Natural killer cell (primary cell): ENCODE results near the gene SERBP1. TPM values are rescaled to one million over a fixed set of nuclear protein-coding genes. Genes with fewer than 3 reads are reported as not detected.

Experiments used
- ATAC-seq, 3 donors: fragments of 150-1000 bp in 2 of 3; fragments of 200-7000 bp in 1 of 3; cut with Tn5 transposase; 1 replicate in 1 of 3; 2 replicates in 2 of 3; pipeline ENCODE4 v1.10.0; 2021; ENCODE audit warnings: mild to moderate bottlenecking in 2 of 3, moderate library complexity in 2 of 3
- DNase-seq, 2 donors: peaks; one replicate each; pipeline versions ENCODE4 v3.0.0 to v3.0.0-alpha.2; 2013 to 2021; ENCODE audit warnings: mixed read lengths in 1 of 2
- H3K27ac ChIP-seq: one replicate; pipeline ENCODE4 v1.5.1; 2013; ENCODE audit warnings: mild to moderate bottlenecking, low read length
- H3K27me3 ChIP-seq: one replicate; pipeline ENCODE4 v1.6.1; 2013; ENCODE audit warnings: low read length; ENCODE audit not compliant: control insufficient read depth, insufficient read depth
- H3K36me3 ChIP-seq: one replicate; pipeline ENCODE4 v1.6.1; 2013; ENCODE audit warnings: low read length; ENCODE audit not compliant: control insufficient read depth, insufficient read depth
- H3K4me1 ChIP-seq: one replicate; pipeline ENCODE4 v1.6.1; 2013; ENCODE audit warnings: low read length; ENCODE audit not compliant: control insufficient read depth, insufficient read depth
- H3K4me3 ChIP-seq: one replicate; pipeline ENCODE4 v1.5.1; 2013; ENCODE audit warnings: low read length
- H3K9me3 ChIP-seq: one replicate; pipeline ENCODE4 v1.6.1; 2013; ENCODE audit warnings: low read length; ENCODE audit not compliant: control insufficient read depth, insufficient read depth
- H3K27ac Mint-ChIP-seq, 2 donors: one replicate each; pipeline ENCODE4 v1.8.0; 2022; ENCODE audit warnings: mild to moderate bottlenecking in 2 of 2, mixed read lengths in 2 of 2, moderate library complexity in 1 of 2
- H3K27me3 Mint-ChIP-seq, 2 donors: one replicate each; pipeline ENCODE4 v1.8.0; 2022; ENCODE audit warnings: low read depth in 2 of 2, mixed read lengths in 2 of 2
- H3K36me3 Mint-ChIP-seq: one replicate; pipeline ENCODE4 v1.8.0; 2022; ENCODE audit warnings: mixed read lengths
- H3K4me1 Mint-ChIP-seq, 2 donors: one replicate each; pipeline ENCODE4 v1.8.0; 2022; ENCODE audit warnings: mixed read lengths in 2 of 2
- H3K4me3 Mint-ChIP-seq: one replicate; pipeline ENCODE4 v1.8.0; 2022; ENCODE audit warnings: mild to moderate bottlenecking, moderate library complexity, mixed read lengths
- H3K9me3 Mint-ChIP-seq, 2 donors: one replicate each; pipeline ENCODE4 v1.8.0; 2022; ENCODE audit warnings: mixed read lengths in 2 of 2
- CTCF ChIP-seq: fragments of 200-600 bp; IDR thresholded peaks from one replicate; pipeline ENCODE4 v1.8.0; 2022; ENCODE audit warnings: antibody characterized with exemption
- WGBS: methylation state at CpG from one replicate; pipeline ENCODE4 v1.1.7; 2013; ENCODE audit warnings: missing lambda C conversion rate; ENCODE audit not compliant: insufficient coverage; 5-methylcytosine and 5-hydroxymethylcytosine counted together
- intact Hi-C: fragments of 100-400 bp; cut with micrococcal nuclease; formaldehyde crosslinking; loops from one replicate; pipeline ENCODE4 v1.14.2; 2022
- total RNA-seq, 4 donors: library from RNA; stranded (reverse); fragments of 120-200 nt in 1 of 4; gene quantifications; one replicate each; pipeline versions ENCODE4 v1.2.3 to v1.2.4, GENCODE V29; 2013 to 2022

The SERBP1 gene
- total RNA-seq, 3 donors from 2014 or later (not counting 1 experiment from before 2014, with no cell fraction given), result 137 to 183 (median 149) TPM

GRCh38 chr1:67368046-67368514, 62.1 kb downstream of the SERBP1 start:
- H3K36me3 ChIP-seq, result peaks cover 19% of the 10 kb centered on the region
- H3K9me3 Mint-ChIP-seq, result no peaks in the 10 kb centered on the region
- intact Hi-C loops, result no loop called here
- H3K4me3 ChIP-seq, result no peak overlapping the region
- DNase-seq (no peak), ATAC-seq (no peak)
- H3K27ac Mint-ChIP-seq, result no peak overlapping the region
- no CpG with 5 or more reads among the region's 1 CpG for WGBS
- no peak overlapping the region for H3K4me3 Mint-ChIP-seq
- H3K27me3 ChIP-seq, result no peaks in the 10 kb centered on the region
- H3K4me1 Mint-ChIP-seq, result no peaks in the 10 kb centered on the region
- no peaks in the 10 kb centered on the region for H3K9me3 ChIP-seq
- no peak for TF ChIP-seq CTCF
- no peaks in the 10 kb centered on the region for H3K27me3 Mint-ChIP-seq
- H3K36me3 Mint-ChIP-seq, result no peaks in the 10 kb centered on the region
- H3K4me1 ChIP-seq, result no peaks in the 10 kb centered on the region
- H3K27ac ChIP-seq, result no peak overlapping the region

- no peak overlapping the region for H3K27ac Mint-ChIP-seq
- no peaks in the 10 kb centered on the region for H3K36me3 Mint-ChIP-seq
- WGBS, result 90% methylated on average over 7 of the region's 8 CpGs
- TF ChIP-seq CTCF, result no peak
- Histone ChIP-seq H3K4me1 (no peaks in the 10 kb centered on the region), H3K36me3 (peaks cover 16% of the 10 kb centered on the region), H3K27ac (no peak overlapping the region), H3K27me3 (no peaks in the 10 kb centered on the region), H3K9me3 (no peaks in the 10 kb centered on the region), H3K4me3 (no peak overlapping the region)
- no peaks in the 10 kb centered on the region for H3K9me3 Mint-ChIP-seq
- no peaks in the 10 kb centered on the region for H3K27me3 Mint-ChIP-seq
- intact Hi-C loops, result no loop called here
- H3K4me1 Mint-ChIP-seq, result no peaks in the 10 kb centered on the region
- ATAC-seq (no peak), DNase-seq (no peak)
- no peak overlapping the region for H3K4me3 Mint-ChIP-seq
Observed at GRCh38 chr1:67367370-67368045, 62.7 kb downstream of the SERBP1 start.

- H3K4me3 Mint-ChIP-seq, result no peak overlapping the region
Observed at GRCh38 chr1:67361641-67362040, 68.6 kb downstream of the SERBP1 start.

More at GRCh38 chr1:67361641-67362040, 68.6 kb downstream of the SERBP1 start:
- H3K27ac ChIP-seq, result no peak overlapping the region
- no peaks in the 10 kb centered on the region for H3K36me3 ChIP-seq
- DNase-seq, result peak in 1 of 2 donors; percentile 13
- Mint-ChIP-seq H3K9me3 (no peaks in the 10 kb centered on the region), H3K4me1 (peaks cover 7 to 12% of the 10 kb centered on the region in 2 donors), H3K36me3 (no peaks in the 10 kb centered on the region), H3K27ac (peak overlapping the region; percentile 3 to 7), H3K27me3 (no peaks in the 10 kb centered on the region)
- WGBS, result 82% methylated on average over 5 of the region's 5 CpGs
- TF ChIP-seq CTCF, result no peak
- no peaks in the 10 kb centered on the region for H3K9me3 ChIP-seq
- no peaks in the 10 kb centered on the region for H3K27me3 ChIP-seq
- peaks cover 8% of the 10 kb centered on the region for H3K4me1 ChIP-seq
- no peak for ATAC-seq
- H3K4me3 ChIP-seq, result no peak overlapping the region
- intact Hi-C loops, result no loop called here
